C4-2B (cell line): ENCODE data around the gene ROPN1B.
A peak's percentile ranks its signal among the peaks of the same experiment; 100 is the strongest.
"Not testable (repeated sequence)": the region's sequence is repeated elsewhere in the genome, so short reads cannot be mapped to it uniquely, and the experiment has no call there.

Source experiments
- H3K27ac ChIP-seq: fragments of 450-650 bp; 2 replicates; pipeline ENCODE4 v1.5.1; 2017
- CTCF ChIP-seq: fragments of 450-650 bp; conservative IDR thresholded peaks from 2 replicates; pipeline ENCODE4 v1.5.1; 2017; ENCODE audit warnings: mild to moderate bottlenecking

Gene ROPN1B

GRCh38 chr3:125968701-125969592, at the start of gene ROPN1B:
Gene ROPN1B, plus strand, starts transcription at chr3:125969178. Its CDS starts 2,877 bp downstream, at chr3:125972055.
- not testable (repeated sequence) for H3K27ac ChIP-seq

- not testable (repeated sequence) for H3K27ac ChIP-seq
These were observed 48.8 kb upstream of the ROPN1B start for GRCh38 chr3:125920191-125920590.

- H3K27ac ChIP-seq: not testable (repeated sequence)
These were observed 48.2 kb upstream of the ROPN1B start for GRCh38 chr3:125920751-125921279.

GRCh38 chr3:125921712-125922111, 47.3 kb upstream of the ROPN1B start:
- peak; percentile 75 for TF ChIP-seq CTCF
- not testable (repeated sequence) for H3K27ac ChIP-seq

- not testable (repeated sequence) for H3K27ac ChIP-seq
These were observed 45.5 kb upstream of the ROPN1B start for GRCh38 chr3:125923324-125924115.

- not testable (repeated sequence) for H3K27ac ChIP-seq
These were observed 44.7 kb upstream of the ROPN1B start for GRCh38 chr3:125924276-125924675.

GRCh38 chr3:125925727-125926126, 43.3 kb upstream of the ROPN1B start:
- H3K27ac ChIP-seq: not testable (repeated sequence)

- not testable (repeated sequence) for H3K27ac ChIP-seq
- TF ChIP-seq CTCF: peak; percentile 52
These were observed 40.0 kb upstream of the ROPN1B start for GRCh38 chr3:125928771-125929545.

GRCh38 chr3:125929765-125930164, 39.2 kb upstream of the ROPN1B start:
- H3K27ac ChIP-seq: not testable (repeated sequence)

GRCh38 chr3:125931355-125931880, 37.6 kb upstream of the ROPN1B start:
- H3K27ac ChIP-seq: not testable (repeated sequence)

- not testable (repeated sequence) for H3K27ac ChIP-seq
These were observed 35.4 kb upstream of the ROPN1B start for GRCh38 chr3:125933397-125934173.

GRCh38 chr3:125935252-125935874, 33.6 kb upstream of the ROPN1B start:
- peak overlapping the region; percentile 24; the same call in 1 of the 2 replicates for H3K27ac ChIP-seq
